Measurements from ENCODE around the gene CMTM4.
A peak's percentile ranks its signal among the peaks of the same experiment; 100 is the strongest.

CMTM4 gene

DNA sequence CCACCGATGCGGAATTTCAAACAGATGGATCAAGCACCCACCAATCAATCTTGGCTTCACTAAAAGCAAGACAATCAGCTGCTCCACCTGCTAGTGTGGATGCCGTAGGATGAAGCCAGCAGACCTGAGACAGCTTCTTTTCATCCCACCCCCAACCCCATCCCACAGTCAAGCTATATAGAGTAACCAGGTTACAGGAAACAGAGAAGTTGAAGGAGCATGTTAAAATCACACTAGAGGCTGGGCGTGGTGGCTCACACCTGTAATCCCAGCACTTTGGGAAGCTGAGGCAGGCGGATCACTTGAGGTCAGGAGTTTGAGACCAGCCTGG is 37.7 kb downstream of the CMTM4 start:
- in situ Hi-C loops (cut with HindIII; ENCODE audit: low pct_unique_long_range_greater_than_20kb, low sequenced_read_pairs), result no loop called here
- no peak for TF ChIP-seq JUND (IDR thresholded peaks at IDR 0.05; ENCODE audit: low read depth)

DNA sequence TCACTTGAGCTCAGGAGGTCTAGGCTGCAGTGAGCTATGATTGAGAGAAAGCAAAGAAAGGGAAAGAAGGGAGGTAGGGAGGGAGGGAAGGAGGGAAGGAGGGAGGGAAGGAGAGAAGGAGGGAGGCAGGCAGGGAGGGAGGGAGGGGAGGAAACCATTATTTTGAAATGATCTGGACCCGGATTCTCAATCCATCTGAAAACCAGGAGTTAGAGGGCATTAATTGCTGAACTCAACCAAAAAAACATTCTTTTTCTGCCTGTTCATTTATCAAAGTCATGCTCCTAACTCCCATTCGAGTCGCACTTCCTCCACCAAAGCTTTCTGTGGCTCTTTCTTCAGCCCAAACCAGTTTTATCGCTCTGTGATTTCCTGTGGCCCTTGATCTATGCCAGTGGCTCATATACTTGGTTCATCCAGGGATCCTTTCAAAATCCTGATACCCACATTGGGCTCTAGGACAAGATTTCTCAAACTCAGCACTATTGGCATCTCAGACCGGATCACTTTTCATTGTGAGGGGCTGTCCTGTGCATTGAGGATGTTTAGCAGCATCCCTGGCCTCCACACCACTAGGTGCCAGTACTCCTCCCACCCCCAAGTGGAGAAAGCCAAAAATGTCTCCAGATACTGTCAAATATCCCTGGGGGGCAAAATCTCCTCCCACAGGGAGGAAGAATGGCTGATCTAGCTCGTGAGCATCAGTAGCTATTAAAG is 38.2 kb downstream of the CMTM4 start:
- no peak for TF ChIP-seq JUND (IDR thresholded peaks at IDR 0.05; ENCODE audit: low read depth)
- no peak for DNase-seq (ENCODE audit: low read depth in 1 of 2, low spot score in 1 of 2)
- in situ Hi-C loops (cut with HindIII; ENCODE audit: low pct_unique_long_range_greater_than_20kb, low sequenced_read_pairs), result no loop called here

More for the DNA sequence above, 37.7 kb downstream of the CMTM4 start:
- DNase-seq (ENCODE audit: low read depth in 1 of 2, low spot score in 1 of 2), result no peak

DNA sequence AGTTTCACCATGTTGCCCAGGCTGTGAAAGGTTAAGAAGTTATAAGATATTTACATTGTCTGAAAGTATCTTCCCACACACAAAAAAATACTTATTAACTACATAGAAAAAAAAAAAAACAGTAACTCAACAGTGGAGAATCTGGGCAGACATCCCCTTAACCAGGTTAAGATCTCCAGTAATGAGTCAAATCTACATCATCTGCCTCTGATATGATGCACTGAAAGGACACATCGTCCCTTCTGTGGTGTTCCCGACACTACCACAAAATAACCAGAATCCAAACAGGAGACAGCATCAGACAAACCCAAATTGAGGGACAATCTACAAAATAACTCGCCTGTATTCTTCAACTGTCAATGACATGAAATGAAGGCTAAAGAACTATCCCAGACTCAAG is 40.0 kb downstream of the CMTM4 start:
- no peak for DNase-seq (ENCODE audit: low read depth in 1 of 2, low spot score in 1 of 2)
- TF ChIP-seq JUND (IDR thresholded peaks at IDR 0.05; ENCODE audit: low read depth), result no peak
- in situ Hi-C loops (cut with HindIII; ENCODE audit: low pct_unique_long_range_greater_than_20kb, low sequenced_read_pairs), result no loop called here

DNA sequence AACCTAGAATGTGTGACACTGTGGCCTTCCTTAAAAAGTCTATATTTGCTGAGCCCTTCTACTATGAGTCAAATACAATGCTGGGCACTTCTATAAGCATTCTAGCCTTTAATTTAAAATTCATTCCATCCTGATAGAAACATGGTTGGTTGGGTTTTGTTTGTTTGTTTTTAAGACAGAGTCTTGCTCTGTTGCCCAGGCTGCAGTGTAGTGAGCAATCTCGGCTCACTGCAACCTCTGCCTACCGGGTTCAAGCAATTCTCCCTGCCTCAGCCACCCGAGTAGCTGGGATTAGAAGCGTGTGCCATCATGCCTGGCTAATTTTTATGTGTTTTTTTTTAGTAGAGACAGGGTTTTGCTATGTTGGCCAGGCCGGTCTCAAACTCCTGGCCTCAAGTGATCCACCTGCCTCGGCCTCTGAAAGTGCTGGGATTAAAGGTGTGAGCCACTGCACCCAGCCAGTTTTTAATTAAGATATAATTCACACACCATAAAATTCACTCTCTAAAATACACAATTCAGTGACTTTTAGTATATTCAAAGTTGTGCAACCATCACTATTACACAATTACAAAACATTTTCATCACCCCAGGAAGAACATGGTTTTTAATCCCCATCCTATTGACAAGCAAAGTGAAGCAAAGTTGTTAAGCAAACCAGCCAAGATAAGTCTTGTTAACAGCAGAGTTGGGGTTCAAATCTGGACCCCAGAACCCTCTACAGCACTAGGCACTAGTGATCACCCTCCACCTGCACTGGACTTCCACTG is 42.8 kb downstream of the CMTM4 start:
- no peak for TF ChIP-seq JUND (IDR thresholded peaks at IDR 0.05; ENCODE audit: low read depth)
- in situ Hi-C loops (cut with HindIII; ENCODE audit: low pct_unique_long_range_greater_than_20kb, low sequenced_read_pairs), result no loop called here
- DNase-seq (ENCODE audit: low read depth in 1 of 2, low spot score in 1 of 2), result no peak

DNA sequence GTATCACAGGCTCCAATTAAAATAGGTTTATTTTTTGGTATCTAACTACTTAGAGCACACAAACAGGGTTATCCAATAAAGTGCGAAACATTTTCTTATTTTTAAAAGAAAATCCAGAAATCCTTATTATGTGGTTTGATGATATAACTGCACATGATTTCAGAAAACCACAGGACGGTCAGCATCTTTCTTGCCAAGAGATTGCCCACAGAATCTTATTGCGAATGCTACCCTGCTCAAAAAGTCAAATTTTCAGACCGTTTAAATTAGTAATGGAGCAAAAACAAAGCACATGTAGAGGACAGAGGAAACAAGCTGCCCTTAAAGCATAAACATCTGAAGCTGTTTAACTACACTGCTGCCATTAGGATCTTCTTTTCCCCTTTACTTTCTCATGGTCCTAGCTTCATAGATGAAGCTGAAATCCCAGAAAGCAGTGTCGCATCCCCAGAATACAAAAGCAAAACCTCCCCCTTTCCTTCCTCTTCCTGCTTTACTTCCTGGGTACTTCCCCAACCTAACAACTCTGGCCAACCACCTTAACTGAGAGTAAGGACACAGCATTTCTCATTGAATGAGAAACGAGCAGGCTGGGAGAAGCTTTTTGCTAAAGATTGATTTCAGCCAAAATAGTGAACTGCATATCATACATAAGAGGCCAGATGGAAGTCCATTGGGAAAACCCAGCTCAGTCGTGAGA is 43.7 kb downstream of the CMTM4 start:
- in situ Hi-C loops (cut with HindIII; ENCODE audit: low pct_unique_long_range_greater_than_20kb, low sequenced_read_pairs), result no loop called here
- TF ChIP-seq JUND (IDR thresholded peaks at IDR 0.05; ENCODE audit: low read depth), result no peak
- DNase-seq (ENCODE audit: low read depth in 1 of 2, low spot score in 1 of 2), result no peak

DNA sequence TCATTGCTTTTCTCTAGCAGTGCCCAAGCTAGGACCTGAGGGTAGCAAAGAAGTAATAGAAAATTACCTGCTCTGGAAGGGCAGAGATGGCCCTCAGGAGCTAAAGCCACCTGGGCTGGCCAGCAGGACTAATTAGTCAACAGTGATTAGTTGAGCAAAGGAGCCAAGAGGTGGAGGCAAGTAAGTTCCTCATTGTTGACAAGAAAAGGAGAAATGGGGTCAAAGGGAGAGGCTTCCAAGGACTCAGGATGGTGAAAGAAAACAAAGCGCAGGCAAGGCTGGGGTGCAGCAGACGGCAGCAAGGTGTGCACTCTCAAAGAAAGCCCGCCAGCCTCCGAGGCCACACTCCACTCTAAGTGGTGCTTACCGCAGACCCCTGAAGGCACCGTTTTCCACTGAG is 44.6 kb downstream of the CMTM4 start:
- TF ChIP-seq JUND (IDR thresholded peaks at IDR 0.05; ENCODE audit: low read depth), result no peak
- no peak for DNase-seq (ENCODE audit: low read depth in 1 of 2, low spot score in 1 of 2)
- in situ Hi-C loops (cut with HindIII; ENCODE audit: low pct_unique_long_range_greater_than_20kb, low sequenced_read_pairs), result no loop called here

DNA sequence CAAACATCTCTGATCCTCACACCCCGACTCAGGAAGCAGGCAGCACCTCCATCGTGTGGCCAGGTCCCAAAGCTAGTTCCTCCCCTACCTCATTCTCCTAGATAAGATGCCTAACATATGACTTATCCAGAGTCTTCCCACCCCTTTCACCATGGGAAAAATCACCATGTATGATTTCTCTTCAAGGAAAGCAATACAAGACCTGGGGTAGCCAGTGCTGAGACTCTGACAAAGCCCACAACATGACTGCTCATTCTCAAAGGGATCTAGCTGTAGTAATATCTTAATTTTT is 45.1 kb downstream of the CMTM4 start:
- no peak for TF ChIP-seq JUND (IDR thresholded peaks at IDR 0.05; ENCODE audit: low read depth)
- in situ Hi-C loops (cut with HindIII; ENCODE audit: low pct_unique_long_range_greater_than_20kb, low sequenced_read_pairs), result no loop called here
- no peak for DNase-seq (ENCODE audit: low read depth in 1 of 2, low spot score in 1 of 2)

DNA sequence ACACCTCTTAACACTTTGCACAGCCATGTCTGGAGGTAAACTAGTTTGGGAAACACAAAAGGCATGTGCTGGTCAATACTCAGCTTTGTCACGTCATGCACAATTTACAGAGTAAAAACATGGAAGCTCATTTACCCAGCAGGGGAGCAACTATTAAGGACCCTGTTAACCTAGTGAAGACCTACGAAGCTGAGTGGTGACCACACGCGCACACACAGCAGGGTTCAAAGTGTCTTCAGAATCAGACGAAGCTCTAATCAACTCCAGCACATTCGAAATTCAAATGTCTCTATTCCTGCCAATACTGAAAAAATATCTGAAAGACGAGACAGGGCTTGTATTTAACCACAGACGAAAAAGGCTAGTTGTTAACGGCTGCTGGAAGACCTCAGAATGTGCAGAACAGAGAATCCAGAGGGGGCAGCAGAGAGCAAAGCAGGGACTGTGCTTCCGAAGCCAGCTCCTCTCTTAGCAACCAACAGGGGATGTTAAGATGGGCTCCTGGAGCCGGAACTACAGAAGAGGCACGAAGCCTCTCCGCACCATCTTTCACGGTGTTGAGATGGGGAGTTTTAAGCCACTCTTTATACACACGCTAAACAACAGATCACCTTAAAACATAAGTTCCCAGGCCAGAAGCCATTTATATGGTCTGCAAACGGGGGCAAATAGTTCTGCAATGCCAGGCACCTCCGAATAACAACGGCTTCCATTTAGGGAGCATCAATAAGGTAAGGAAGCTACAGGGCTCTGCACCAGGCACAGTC is 45.7 kb downstream of the CMTM4 start:
- in situ Hi-C loops (cut with HindIII; ENCODE audit: low pct_unique_long_range_greater_than_20kb, low sequenced_read_pairs), result no loop called here
- TF ChIP-seq JUND (IDR thresholded peaks at IDR 0.05; ENCODE audit: low read depth), result no peak
- DNase-seq (ENCODE audit: low read depth in 1 of 2, low spot score in 1 of 2), result peak; percentile 18 to 67

DNA sequence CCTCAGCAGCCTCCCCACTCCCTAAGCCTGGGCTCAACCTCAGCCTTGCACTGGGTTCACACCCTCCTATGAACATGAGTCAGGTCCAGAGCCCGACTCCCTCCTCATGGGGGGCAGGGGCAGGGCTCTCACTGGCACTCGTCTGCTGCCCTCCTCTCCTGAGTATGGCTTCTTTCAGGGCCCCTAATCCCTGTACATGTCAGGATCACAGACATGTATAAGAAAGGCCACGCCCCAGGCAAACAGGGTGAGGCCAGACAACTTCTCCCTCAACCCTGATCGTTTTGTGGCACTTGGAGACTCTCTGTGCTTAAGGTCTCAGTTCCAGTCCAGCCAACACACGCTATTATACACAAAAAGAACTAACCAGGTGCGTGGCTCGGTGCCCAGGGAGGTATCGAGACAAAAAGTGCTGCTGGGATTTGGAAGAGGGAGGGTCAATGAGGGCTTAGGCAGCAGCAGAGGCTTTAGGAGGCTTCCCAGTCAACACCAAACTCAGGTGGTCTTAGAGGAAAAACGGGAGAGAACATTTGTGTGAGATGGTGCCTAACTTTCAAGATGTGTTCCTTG is 46.8 kb downstream of the CMTM4 start:
- DNase-seq (ENCODE audit: low read depth in 1 of 2, low spot score in 1 of 2), result no peak
- in situ Hi-C loops (cut with HindIII; ENCODE audit: low pct_unique_long_range_greater_than_20kb, low sequenced_read_pairs), result no loop called here
- TF ChIP-seq JUND (IDR thresholded peaks at IDR 0.05; ENCODE audit: low read depth), result no peak

DNA sequence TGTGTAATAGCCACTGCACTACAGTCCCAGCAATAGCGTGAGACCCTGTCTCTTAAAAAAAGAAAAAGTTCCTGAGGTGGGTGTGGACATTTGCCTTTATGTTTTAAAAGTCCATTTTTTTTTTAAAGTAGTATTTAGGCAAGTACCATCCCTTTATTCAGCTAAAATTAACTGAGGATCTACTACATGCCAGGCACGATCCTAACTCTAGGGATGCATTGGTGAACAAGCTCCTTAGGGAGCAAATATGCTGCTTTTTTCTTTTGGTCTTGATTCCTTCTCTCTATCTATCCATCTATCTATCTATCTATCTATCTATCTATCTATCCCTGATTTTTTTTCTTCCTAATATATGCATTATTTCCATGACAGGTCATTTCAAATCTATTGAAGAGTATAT is 47.4 kb downstream of the CMTM4 start:
- in situ Hi-C loops (cut with HindIII; ENCODE audit: low pct_unique_long_range_greater_than_20kb, low sequenced_read_pairs), result no loop called here
- no peak for TF ChIP-seq JUND (IDR thresholded peaks at IDR 0.05; ENCODE audit: low read depth)
- DNase-seq (ENCODE audit: low read depth in 1 of 2, low spot score in 1 of 2), result no peak

DNA sequence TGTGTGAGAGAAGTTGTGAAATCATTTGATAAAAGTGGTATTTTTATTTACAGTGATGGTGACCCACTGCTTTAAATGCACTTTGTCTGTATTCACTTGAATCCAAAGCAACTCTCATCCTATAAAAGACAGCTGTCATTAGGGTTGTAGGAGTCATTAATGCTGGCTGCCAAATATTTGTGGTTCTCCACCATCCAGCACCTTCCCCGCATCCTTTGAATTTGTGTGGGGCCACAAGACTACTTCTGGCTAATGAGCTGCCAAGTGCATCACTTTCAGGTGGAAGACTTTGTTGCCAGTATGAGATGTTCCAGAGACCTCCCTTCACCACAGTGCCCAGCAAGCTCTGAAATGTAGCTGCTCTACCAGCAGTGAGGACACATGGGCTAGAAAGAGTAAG is 48.7 kb downstream of the CMTM4 start:
- in situ Hi-C loops (cut with HindIII; ENCODE audit: low pct_unique_long_range_greater_than_20kb, low sequenced_read_pairs), result no loop called here
- TF ChIP-seq JUND (IDR thresholded peaks at IDR 0.05; ENCODE audit: low read depth), result no peak
- no peak for DNase-seq (ENCODE audit: low read depth in 1 of 2, low spot score in 1 of 2)

DNA sequence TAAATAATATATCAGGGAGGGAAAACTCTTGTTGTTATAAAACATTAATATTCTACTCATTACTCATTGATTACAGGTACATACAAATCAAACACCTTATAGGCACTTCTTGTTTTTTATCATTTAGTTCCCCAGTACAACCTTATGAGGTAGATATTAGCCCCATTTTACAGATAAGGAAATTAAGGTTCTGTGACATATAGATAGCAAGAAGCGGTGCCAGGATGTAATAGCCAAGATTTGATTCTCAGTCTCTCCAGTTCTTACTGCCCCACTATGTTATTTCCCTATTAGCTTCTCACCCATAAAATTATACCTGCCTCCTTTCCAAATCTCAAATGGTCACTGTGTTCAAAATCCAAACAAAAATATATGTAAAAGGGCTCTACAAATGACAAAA is 55.2 kb downstream of the CMTM4 start:
- in situ Hi-C loops (cut with HindIII; ENCODE audit: low pct_unique_long_range_greater_than_20kb, low sequenced_read_pairs), result no loop called here
- DNase-seq (ENCODE audit: low read depth in 1 of 2, low spot score in 1 of 2), result no peak

More for the DNA sequence above, 55.2 kb downstream of the CMTM4 start:
- no peak for TF ChIP-seq JUND (IDR thresholded peaks at IDR 0.05; ENCODE audit: low read depth)

Data from T47D (cell line).